Measurements from ENCODE around the gene STK35.

Gene STK35

DNA sequence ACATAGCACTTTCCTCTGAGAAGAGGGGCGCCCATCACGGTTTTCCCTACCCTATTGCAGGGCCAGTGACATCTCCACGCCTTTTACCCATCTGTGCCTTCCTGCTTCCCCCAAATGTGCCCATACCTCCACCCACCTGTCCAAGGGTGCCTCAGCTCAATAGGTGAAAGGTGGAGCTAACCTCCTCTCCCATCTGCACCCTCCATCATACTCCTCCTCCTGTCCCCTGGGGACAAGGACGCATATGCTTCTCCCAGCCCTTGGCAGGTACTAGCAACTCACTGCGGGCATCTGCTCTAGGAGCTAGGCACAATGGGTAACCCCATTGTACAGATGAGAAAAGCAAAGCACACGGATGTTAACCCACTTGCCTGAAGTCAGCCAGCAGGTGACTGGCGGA, 62.8 kb downstream of the STK35 start:
- DNase-seq (ENCODE audit: low read depth): no peak
- H3K4me3 ChIP-seq (ENCODE audit: low read length): no peak overlapping the region

DNA sequence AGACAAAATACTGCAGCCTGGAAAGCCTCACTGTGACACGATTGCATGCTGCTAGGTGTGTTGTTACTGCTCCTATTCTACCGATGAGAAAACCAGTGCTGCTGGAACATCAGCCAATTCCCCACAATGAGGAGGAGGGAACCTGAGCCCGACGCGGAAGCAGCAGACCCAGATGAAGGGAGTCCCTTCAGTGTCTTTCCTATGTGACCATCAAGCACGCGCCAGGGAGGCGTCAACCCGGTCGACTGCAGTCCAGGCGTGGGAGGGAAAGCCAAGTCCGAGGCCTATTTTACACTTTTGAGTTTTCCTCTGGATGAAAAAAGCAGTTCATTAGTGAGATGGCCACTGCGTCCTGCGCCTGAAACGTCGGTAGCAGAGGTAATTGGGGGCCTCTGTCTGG, 63.3 kb downstream of the STK35 start:
- TF ChIP-seq CTCF (conservative IDR thresholded peaks at IDR 0.05; ENCODE audit: low read depth, low read length): no peak
- no peak for DNase-seq (ENCODE audit: low read depth)
- H3K4me3 ChIP-seq (ENCODE audit: low read length): no peak overlapping the region

More for the DNA sequence above, 62.8 kb downstream of the STK35 start:
- TF ChIP-seq CTCF (conservative IDR thresholded peaks at IDR 0.05; ENCODE audit: low read depth, low read length): no peak

DNA sequence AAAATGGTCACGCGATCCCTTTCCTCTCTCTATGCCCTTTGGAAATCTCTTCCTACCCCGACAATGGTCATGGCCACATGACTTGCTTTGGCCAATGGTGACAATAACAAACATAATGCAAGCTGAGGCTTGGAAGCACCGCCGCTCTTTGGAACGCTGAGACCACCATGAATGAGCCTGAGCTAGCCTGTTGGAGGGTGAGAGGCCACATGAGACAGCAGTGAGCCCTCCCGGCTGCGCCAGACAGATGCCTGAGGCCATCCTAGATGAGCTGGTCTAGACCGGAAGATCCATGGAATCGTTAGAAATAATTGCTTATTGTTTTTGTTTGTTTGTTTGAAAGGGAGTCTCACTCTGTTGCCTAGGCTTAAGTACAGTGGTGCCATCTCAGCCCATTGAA, 64.2 kb downstream of the STK35 start:
- DNase-seq (ENCODE audit: low read depth): no peak
- no peak for TF ChIP-seq CTCF (conservative IDR thresholded peaks at IDR 0.05; ENCODE audit: low read depth, low read length)
- H3K4me3 ChIP-seq (ENCODE audit: low read length): no peak overlapping the region

DNA sequence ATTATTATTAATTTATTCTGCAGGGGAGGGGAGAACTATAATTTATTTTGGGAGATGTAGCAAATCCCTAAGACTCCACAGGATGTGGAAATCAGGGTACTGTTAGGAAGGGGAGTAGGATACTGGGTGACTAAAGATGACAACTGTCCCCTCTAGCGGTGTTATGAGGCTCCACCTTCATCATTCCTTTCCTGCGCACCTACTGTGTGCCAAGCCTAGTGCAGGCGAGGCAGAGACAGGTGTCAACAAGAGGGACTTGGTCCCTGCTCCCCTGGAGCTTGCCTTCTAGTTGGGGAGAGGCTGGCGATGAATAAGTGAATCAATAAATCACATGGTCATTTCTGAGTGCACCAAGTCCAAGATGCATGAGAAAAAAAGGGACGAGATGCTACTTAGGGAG, 65.5 kb downstream of the STK35 start:
- DNase-seq (ENCODE audit: low read depth): no peak
- no peak for TF ChIP-seq CTCF (conservative IDR thresholded peaks at IDR 0.05; ENCODE audit: low read depth, low read length)
- no peak overlapping the region for H3K4me3 ChIP-seq (ENCODE audit: low read length)

DNA sequence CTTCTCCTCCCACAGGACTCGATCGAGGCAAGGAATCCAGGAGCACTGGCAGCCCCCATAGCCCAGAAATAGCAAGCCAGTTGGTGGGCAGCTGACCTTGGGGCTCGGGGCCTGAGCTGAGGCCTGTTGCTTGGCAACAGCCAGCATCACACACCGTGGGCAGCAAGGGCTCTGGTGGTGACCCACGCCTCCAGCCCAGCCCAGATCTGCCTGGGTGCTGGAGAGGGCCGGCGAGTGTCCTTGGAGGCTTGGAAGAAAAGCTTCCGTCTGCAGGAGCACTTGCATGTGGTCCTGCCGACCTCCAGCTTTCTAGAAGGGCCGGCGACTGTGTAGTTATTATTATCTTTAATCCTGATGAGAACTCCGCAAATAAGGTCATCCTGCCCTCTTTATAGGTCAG, 67.3 kb downstream of the STK35 start:
- DNase-seq (ENCODE audit: low read depth): no peak
- no peak for TF ChIP-seq CTCF (conservative IDR thresholded peaks at IDR 0.05; ENCODE audit: low read depth, low read length)
- no peak overlapping the region for H3K4me3 ChIP-seq (ENCODE audit: low read length)

DNA sequence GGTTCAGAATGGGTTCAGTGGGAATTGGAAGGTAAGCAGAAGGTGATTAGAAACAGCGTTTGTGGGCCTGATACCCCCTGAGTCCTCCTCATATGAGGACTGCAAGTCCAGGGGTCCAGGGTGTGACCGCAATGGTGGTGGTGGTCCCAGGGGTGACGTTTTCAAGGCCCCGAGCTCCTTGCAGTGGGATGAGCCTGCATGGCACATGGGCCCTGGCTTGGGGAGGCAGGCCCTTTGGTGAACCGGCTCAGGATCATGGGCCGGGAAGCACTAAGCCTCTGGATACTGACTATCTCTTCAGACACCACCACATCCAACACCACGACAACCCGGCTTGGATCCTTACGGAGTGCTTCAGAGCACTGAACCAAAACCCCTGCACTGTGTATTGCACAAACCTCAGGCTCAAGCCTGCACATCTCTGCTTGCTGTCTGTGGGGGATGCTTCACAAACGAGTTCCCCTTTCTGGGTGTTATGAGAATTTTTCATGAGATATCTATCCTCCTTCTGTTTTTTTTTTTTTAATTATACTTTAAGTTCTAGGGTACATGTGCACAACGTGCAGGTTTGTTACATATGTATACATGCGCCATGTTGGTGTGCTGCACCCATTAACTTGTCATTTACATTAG, 67.9 kb downstream of the STK35 start:
- no peak overlapping the region for H3K4me3 ChIP-seq (ENCODE audit: low read length)
- TF ChIP-seq CTCF (conservative IDR thresholded peaks at IDR 0.05; ENCODE audit: low read depth, low read length): no peak
- no peak for DNase-seq (ENCODE audit: low read depth)

DNA sequence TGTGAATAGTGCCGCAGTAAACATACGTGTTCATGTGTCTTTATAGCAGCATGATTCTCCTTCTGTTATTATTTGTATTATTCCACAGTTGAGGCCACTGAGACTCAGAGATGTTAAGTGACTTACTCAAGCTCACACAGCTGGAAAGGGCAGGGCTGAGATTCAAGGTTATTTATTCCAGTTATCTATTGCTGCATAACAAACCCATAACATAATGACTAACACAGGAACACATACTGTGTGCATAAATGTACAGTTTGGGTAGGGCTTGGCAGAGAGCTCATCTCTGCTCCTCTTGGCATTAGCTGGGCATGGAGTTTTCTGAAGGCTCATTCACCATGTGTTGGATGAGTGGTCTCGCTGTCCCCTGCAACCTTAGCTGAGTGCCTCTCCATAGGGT, 68.8 kb downstream of the STK35 start:
- H3K4me3 ChIP-seq (ENCODE audit: low read length): no peak overlapping the region
- no peak for DNase-seq (ENCODE audit: low read depth)
- no peak for TF ChIP-seq CTCF (conservative IDR thresholded peaks at IDR 0.05; ENCODE audit: low read depth, low read length)

Data from retinal pigment epithelial cell (primary cell).